K562 (cell line): Measurements from ENCODE around the gene PITPNM1. TPM values are rescaled to one million over a fixed set of nuclear protein-coding genes. Genes with fewer than 3 reads are reported as not detected.
A peak's percentile ranks its signal among the peaks of the same experiment; 100 is the strongest.

Experiments used
- DDX20 ChIP-seq: fragments of 450-650 bp; IDR thresholded peaks from 2 replicates; pipeline ENCODE4 v1.6.1; 2016; ENCODE audit warnings: missing genetic modification characterization, low read depth, mild to moderate bottlenecking, missing compliant biosample characterization, moderate library complexity
- ESRRA ChIP-seq: fragments of 450-650 bp; IDR thresholded peaks from 2 replicates; pipeline ENCODE4 v1.6.1; 2014; ENCODE audit warnings: low read depth, mild to moderate bottlenecking, moderate library complexity, borderline replicate concordance
- HNRNPL ChIP-seq: fragments of 200-400 bp; formaldehyde crosslinking; IDR thresholded peaks from 2 replicates; pipeline ENCODE4 v1.6.1; 2017; ENCODE audit warnings: low read depth, mild to moderate bottlenecking, low read length
- MYC ChIP-seq, 2 experiments: fragments of 250-450 bp in 1 of 2; sonication (Bioruptor Pico) in 1 of 2; IDR thresholded peaks; 2 replicates each; pipeline versions ENCODE4 v1.5.1 to v1.6.1; 2012 to 2021; ENCODE audit warnings: low read depth in 2 of 2, borderline replicate concordance in 1 of 2, improper control_type of control experiment in 1 of 2, low read length in 1 of 2, mild to moderate bottlenecking in 1 of 2, moderate library complexity in 1 of 2
- NEUROD1 ChIP-seq: fragments of 150-350 bp; IDR thresholded peaks from 2 replicates; pipeline ENCODE4 v1.6.1; 2014; ENCODE audit warnings: borderline replicate concordance, low read length, low read depth; ENCODE audit not compliant: partially characterized antibody
- POLR2AphosphoS5 ChIP-seq: IDR thresholded peaks from 2 replicates; pipeline ENCODE4 v1.6.1; 2011; ENCODE audit warnings: mild to moderate bottlenecking, low read depth, low read length, moderate library complexity; ENCODE audit not compliant: control insufficient read depth, insufficient read depth
- ZFX ChIP-seq: sonication (generic); formaldehyde crosslinking; IDR thresholded peaks from 2 replicates; pipeline ENCODE4 v1.8.0; 2022; ENCODE audit warnings: mild to moderate bottlenecking, missing genetic modification reagents, moderate library complexity
- ZNF384 ChIP-seq: IDR thresholded peaks from 2 replicates; pipeline ENCODE4 v1.6.1; 2012; ENCODE audit warnings: low read depth, low read length, improper control_type of control experiment
- polyA plus RNA-seq, 8 experiments: library from polyadenylated mRNA; depleted of rRNA in 4 of 8; stranded (reverse) in 5 of 8; unstranded in 3 of 8; fragments of >200 nt; fragmentation: Nextera tagmentation in 2 of 8; fragmentation: Illumina TruSeq in 1 of 8; extraction: Ambion mirVana in 2 of 8; extraction: Trizol in 1 of 8; gene quantifications; 2 replicates each; pipeline versions ENCODE4 v1.2.1 to v1.2.3, GENCODE V29; 2011 to 2014; ENCODE audit warnings: inconsistent platforms in 1 of 8, missing spikeins in 1 of 8
- total RNA-seq, 7 experiments: library from RNA; depleted of rRNA in 6 of 7; stranded (reverse); fragments of >200 nt in 6 of 7; fragmentation: Illumina TruSeq in 2 of 7; extraction: Trizol in 2 of 7; gene quantifications; 2 replicates each; pipeline versions ENCODE4 v1.2.1 to v1.2.3, GENCODE V29; 2011 to 2021; ENCODE audit warnings: low replicate concordance in 1 of 7
- TF ChIP-seq, protein P1 (sequence below): fragments of 250-450 bp; sonication (Bioruptor Pico); IDR thresholded peaks from 2 replicates; pipeline ENCODE4 v1.5.0; 2020; ENCODE audit warnings: mild to moderate bottlenecking, borderline replicate concordance
- TF ChIP-seq, protein P2 (sequence below): fragments of 250-450 bp; sonication (Bioruptor Pico); IDR thresholded peaks from 2 replicates; pipeline ENCODE4 v1.8.0; 2021; ENCODE audit warnings: moderate library complexity, mild to moderate bottlenecking, inconsistent platforms
- TF ChIP-seq, protein P3 (sequence below), 2 experiments: IDR thresholded peaks; 2 replicates each; pipeline ENCODE4 v1.6.1; 2012; ENCODE audit warnings: improper control_type of control experiment in 2 of 2, low read depth in 2 of 2, low read length in 2 of 2, borderline replicate concordance in 1 of 2
- TF ChIP-seq, protein P4 (sequence below): fragments of 250-450 bp; sonication (Bioruptor Pico); IDR thresholded peaks from 2 replicates; pipeline ENCODE4 v1.4.0; 2020; ENCODE audit warnings: mild to moderate bottlenecking, moderate library complexity, borderline replicate concordance

Gene PITPNM1
- total and polyA plus RNA-seq, 9 of the 15 experiments (the other 6 are each of a cell fraction or from before 2014, with no cell fraction given): 0.11 to 53.7 (median 16.0) TPM

DNA sequence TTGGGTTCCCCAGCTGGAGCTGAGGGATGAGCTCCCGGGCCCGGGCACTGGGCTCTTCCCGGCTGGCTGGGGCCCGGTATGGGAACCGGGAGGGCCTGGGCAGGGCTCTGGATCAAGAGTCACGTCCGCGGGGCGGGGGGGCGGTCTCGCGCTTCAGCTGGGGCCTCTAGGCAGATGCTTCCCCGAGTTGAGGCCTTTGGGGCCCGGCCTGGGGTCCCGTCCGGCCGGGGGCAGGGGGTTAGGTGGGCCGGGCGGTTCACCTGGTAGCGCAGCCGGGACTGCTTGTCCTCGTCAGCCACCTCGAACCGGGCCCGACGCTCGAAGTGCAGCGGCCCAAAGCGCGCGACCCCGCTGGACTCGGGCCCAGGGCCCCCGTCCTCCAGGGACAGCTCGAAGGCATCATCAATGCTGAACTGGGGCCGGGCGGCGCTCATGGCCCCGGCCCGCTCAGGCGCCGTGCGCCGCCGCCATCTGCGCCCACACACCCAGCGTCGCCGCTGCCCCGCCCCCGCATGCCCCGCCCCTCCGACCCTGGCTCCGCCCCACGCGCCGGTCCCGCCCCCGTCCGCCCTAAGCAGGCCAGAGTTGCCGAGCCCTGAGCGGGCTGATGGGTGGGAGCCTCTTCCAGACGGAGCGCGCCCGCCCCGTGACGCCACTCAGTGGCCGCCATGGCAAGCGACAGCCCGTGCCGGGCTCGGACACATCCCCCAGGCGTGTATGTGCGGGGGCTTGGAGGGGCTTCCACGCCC is 36.2 kb downstream of the PITPNM1 start, which contains the start of gene TMEM134 (continued):
- TF ChIP-seq ZNF384 (peak; percentile 27; the same call in 1 of the 2 replicates), NEUROD1 (peak; percentile 82), POLR2AphosphoS5 (peak; percentile 76), HNRNPL (peak; percentile 48; the same call in 1 of the 2 replicates), ZFX (CRISPR knock-in tag) (peak; percentile 60; the same call in 1 of the 2 replicates), DDX20 (no peak), ESRRA (0 out of 2 replicates have a peak, but pooled peaks have one; percentile 42), MYC (IDR thresholded peaks at IDR 0.05; ENCODE audit: low read depth, low read length) (peak; percentile 73), MYC (CRISPR knock-in tag; IDR thresholded peaks at IDR 0.05; ENCODE audit: borderline replicate concordance, low read depth) (peak; percentile 59; the same call in 1 of the 2 replicates)
- TF ChIP-seq, protein P1, sequence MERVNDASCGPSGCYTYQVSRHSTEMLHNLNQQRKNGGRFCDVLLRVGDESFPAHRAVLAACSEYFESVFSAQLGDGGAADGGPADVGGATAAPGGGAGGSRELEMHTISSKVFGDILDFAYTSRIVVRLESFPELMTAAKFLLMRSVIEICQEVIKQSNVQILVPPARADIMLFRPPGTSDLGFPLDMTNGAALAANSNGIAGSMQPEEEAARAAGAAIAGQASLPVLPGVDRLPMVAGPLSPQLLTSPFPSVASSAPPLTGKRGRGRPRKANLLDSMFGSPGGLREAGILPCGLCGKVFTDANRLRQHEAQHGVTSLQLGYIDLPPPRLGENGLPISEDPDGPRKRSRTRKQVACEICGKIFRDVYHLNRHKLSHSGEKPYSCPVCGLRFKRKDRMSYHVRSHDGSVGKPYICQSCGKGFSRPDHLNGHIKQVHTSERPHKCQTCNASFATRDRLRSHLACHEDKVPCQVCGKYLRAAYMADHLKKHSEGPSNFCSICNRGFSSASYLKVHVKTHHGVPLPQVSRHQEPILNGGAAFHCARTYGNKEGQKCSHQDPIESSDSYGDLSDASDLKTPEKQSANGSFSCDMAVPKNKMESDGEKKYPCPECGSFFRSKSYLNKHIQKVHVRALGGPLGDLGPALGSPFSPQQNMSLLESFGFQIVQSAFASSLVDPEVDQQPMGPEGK: no peak
- TF ChIP-seq, protein P2, sequence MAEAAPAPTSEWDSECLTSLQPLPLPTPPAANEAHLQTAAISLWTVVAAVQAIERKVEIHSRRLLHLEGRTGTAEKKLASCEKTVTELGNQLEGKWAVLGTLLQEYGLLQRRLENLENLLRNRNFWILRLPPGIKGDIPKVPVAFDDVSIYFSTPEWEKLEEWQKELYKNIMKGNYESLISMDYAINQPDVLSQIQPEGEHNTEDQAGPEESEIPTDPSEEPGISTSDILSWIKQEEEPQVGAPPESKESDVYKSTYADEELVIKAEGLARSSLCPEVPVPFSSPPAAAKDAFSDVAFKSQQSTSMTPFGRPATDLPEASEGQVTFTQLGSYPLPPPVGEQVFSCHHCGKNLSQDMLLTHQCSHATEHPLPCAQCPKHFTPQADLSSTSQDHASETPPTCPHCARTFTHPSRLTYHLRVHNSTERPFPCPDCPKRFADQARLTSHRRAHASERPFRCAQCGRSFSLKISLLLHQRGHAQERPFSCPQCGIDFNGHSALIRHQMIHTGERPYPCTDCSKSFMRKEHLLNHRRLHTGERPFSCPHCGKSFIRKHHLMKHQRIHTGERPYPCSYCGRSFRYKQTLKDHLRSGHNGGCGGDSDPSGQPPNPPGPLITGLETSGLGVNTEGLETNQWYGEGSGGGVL (CRISPR knock-in tag): no peak
- TF ChIP-seq, protein P3, sequence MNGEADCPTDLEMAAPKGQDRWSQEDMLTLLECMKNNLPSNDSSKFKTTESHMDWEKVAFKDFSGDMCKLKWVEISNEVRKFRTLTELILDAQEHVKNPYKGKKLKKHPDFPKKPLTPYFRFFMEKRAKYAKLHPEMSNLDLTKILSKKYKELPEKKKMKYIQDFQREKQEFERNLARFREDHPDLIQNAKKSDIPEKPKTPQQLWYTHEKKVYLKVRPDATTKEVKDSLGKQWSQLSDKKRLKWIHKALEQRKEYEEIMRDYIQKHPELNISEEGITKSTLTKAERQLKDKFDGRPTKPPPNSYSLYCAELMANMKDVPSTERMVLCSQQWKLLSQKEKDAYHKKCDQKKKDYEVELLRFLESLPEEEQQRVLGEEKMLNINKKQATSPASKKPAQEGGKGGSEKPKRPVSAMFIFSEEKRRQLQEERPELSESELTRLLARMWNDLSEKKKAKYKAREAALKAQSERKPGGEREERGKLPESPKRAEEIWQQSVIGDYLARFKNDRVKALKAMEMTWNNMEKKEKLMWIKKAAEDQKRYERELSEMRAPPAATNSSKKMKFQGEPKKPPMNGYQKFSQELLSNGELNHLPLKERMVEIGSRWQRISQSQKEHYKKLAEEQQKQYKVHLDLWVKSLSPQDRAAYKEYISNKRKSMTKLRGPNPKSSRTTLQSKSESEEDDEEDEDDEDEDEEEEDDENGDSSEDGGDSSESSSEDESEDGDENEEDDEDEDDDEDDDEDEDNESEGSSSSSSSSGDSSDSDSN (IDR thresholded peaks at IDR 0.05; ENCODE audit: borderline replicate concordance in 1 of 2, low read depth in 2 of 2, low read length in 2 of 2): 0 out of 4 replicates have a peak, but pooled peaks of 1 of the 2 experiments have one; percentile 37
- TF ChIP-seq, protein P4, sequence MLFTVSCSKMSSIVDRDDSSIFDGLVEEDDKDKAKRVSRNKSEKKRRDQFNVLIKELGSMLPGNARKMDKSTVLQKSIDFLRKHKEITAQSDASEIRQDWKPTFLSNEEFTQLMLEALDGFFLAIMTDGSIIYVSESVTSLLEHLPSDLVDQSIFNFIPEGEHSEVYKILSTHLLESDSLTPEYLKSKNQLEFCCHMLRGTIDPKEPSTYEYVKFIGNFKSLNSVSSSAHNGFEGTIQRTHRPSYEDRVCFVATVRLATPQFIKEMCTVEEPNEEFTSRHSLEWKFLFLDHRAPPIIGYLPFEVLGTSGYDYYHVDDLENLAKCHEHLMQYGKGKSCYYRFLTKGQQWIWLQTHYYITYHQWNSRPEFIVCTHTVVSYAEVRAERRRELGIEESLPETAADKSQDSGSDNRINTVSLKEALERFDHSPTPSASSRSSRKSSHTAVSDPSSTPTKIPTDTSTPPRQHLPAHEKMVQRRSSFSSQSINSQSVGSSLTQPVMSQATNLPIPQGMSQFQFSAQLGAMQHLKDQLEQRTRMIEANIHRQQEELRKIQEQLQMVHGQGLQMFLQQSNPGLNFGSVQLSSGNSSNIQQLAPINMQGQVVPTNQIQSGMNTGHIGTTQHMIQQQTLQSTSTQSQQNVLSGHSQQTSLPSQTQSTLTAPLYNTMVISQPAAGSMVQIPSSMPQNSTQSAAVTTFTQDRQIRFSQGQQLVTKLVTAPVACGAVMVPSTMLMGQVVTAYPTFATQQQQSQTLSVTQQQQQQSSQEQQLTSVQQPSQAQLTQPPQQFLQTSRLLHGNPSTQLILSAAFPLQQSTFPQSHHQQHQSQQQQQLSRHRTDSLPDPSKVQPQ (CRISPR knock-in tag): no peak
